PC-9 (cell line): ENCODE measurements around the gene VEPH1. TPM values are rescaled to one million over a fixed set of nuclear protein-coding genes. Genes with fewer than 3 reads are reported as not detected.
A peak's percentile ranks its signal among the peaks of the same experiment; 100 is the strongest.
"Not testable (repeated sequence)": the region's sequence is repeated elsewhere in the genome, so short reads cannot be mapped to it uniquely, and the experiment has no call there.

Source experiments
- BruUV-seq: library from RNA; stranded (reverse); fragments of 400-500 nt; replicated peaks from 2 replicates; lab custom pipeline; 2021; lab: Mats Ljungman, UMichigan
- CTCF ChIA-PET: fragments of 300-600 bp; sonication (Branson Sonifier 250); formaldehyde crosslinking; loops from one replicate; lab custom pipeline; 2022; ENCODE audit warnings: antibody characterized with exemption; lab: Charles Lee
- POLR2A ChIA-PET: fragments of 300-600 bp; sonication (Branson Sonifier 250); formaldehyde crosslinking; loops from one replicate; lab custom pipeline; 2022; ENCODE audit warnings: antibody characterized with exemption; ENCODE audit not compliant: unreplicated experiment; lab: Charles Lee
- DNase-seq, 2 experiments: peaks; one replicate each; pipeline versions ENCODE4 v3.0.0 to v3.0.0-alpha.2; 2015 to 2022; ENCODE audit warnings: mixed read lengths in 1 of 2
- H2AFZ ChIP-seq: fragments of 200-600 bp; sonication (generic); 2 replicates; pipeline ENCODE4 v1.8.1; 2017; ENCODE audit warnings: antibody characterized with exemption
- H3F3A ChIP-seq: fragments of 200-600 bp; sonication (generic); 2 replicates; pipeline ENCODE4 v1.8.1; 2017; ENCODE audit warnings: antibody characterized with exemption, mild to moderate bottlenecking, low read depth; ENCODE audit not compliant: insufficient read depth
- H3K27ac ChIP-seq: fragments of 200-600 bp; sonication (generic); 2 replicates; pipeline ENCODE4 v1.6.1; 2016; ENCODE audit warnings: mixed run types
- H3K27me3 ChIP-seq: fragments of 200-600 bp; sonication (generic); 2 replicates; pipeline ENCODE4 v1.6.1; 2016; ENCODE audit warnings: low read depth, mixed run types; ENCODE audit not compliant: insufficient read depth
- H3K36me3 ChIP-seq: fragments of 200-600 bp; sonication (generic); 2 replicates; pipeline ENCODE4 v1.6.1; 2016; ENCODE audit warnings: low read depth, mixed run types
- H3K4me1 ChIP-seq: fragments of 200-600 bp; sonication (generic); replicated peaks from 2 replicates; pipeline ENCODE4 v1.6.1; 2016; ENCODE audit warnings: mixed run types; ENCODE audit not compliant: insufficient read depth
- H3K4me2 ChIP-seq: fragments of 200-600 bp; sonication (generic); 2 replicates; pipeline ENCODE4 v1.6.1; 2017; ENCODE audit warnings: mixed run types
- H3K4me3 ChIP-seq: fragments of 200-600 bp; sonication (generic); 2 replicates; pipeline ENCODE4 v1.6.1; 2016; ENCODE audit warnings: mixed run types
- H3K79me2 ChIP-seq: fragments of 200-600 bp; sonication (generic); 2 replicates; pipeline ENCODE4 v1.6.1; 2017; ENCODE audit warnings: low read depth, mixed run types
- H3K9me2 ChIP-seq: fragments of 200-600 bp; sonication (generic); 2 replicates; pipeline ENCODE4 v1.8.1; 2017; ENCODE audit warnings: mild to moderate bottlenecking; ENCODE audit not compliant: insufficient read depth
- H3K9me3 ChIP-seq: fragments of 200-600 bp; sonication (generic); 2 replicates; pipeline ENCODE4 v1.8.1; 2016; ENCODE audit warnings: low read depth; ENCODE audit not compliant: insufficient read depth
- H4K20me1 ChIP-seq: fragments of 200-600 bp; sonication (generic); 2 replicates; pipeline ENCODE4 v1.8.1; 2017; ENCODE audit not compliant: insufficient read depth
- CTCF ChIP-seq: fragments of 200-600 bp; sonication (generic); conservative IDR thresholded peaks from 2 replicates; pipeline ENCODE4 v1.6.1; 2017; ENCODE audit warnings: mixed run types, antibody characterized with exemption, mild to moderate bottlenecking, moderate library complexity
- EZH2 ChIP-seq: fragments of 200-600 bp; sonication (generic); IDR thresholded peaks from 2 replicates; pipeline ENCODE4 v1.8.0; 2017; ENCODE audit warnings: antibody characterized with exemption, low read depth
- intact Hi-C: fragments of 100-400 bp; cut with micrococcal nuclease; formaldehyde crosslinking; loops from one replicate; pipeline ENCODE4 v1.10.0; 2022; ENCODE audit not compliant: unreplicated experiment
- total RNA-seq: library from RNA; stranded (reverse); gene quantifications from 2 replicates; pipeline ENCODE4 v1.2.3, GENCODE V29; 2021

The VEPH1 gene
- total RNA-seq, 1 experiment from 2014 or later = 4.0 TPM

- POLR2A ChIA-PET = interaction anchor here (0.5 kb wide), 1 partner anchor 70 kb away, joined by 3 read pairs; no protein-coding TSS in a partner anchor
- no peaks in the 10 kb centered on the region for H3K79me2 ChIP-seq
Measured at GRCh38 chr3:157353652-157354051, 149.6 kb downstream of the VEPH1 start.

GRCh38 chr3:157351981-157352380 lies 151.2 kb downstream of the VEPH1 start:
- H3K4me1 ChIP-seq = no peaks in the 10 kb centered on the region
- H3K9me2 ChIP-seq = no peaks in the 10 kb centered on the region
- H2AFZ ChIP-seq = no peak overlapping the region
- no peaks in the 10 kb centered on the region for H3K79me2 ChIP-seq
- no peak overlapping the region for H3K27ac ChIP-seq
- CTCF ChIA-PET = no interaction called here
- no peak overlapping the region for H3K4me2 ChIP-seq
- intact Hi-C loops = loop anchor here (10.0 kb wide), 1 partner anchor 147 kb away; no protein-coding TSS in a partner anchor
- no peaks in the 10 kb centered on the region for H3K27me3 ChIP-seq
- no TSS peak for BruUV-seq
- TF ChIP-seq CTCF (peak; percentile 48; the same call in 1 of the 2 replicates), EZH2 (no peak)
- no peaks in the 10 kb centered on the region for H3K36me3 ChIP-seq
- POLR2A ChIA-PET = no interaction called here
- no peaks in the 10 kb centered on the region for H4K20me1 ChIP-seq
- no peaks in the 10 kb centered on the region for H3K9me3 ChIP-seq
- H3F3A ChIP-seq = no peaks in the 10 kb centered on the region
- H3K4me3 ChIP-seq = no peak overlapping the region
- no peak for DNase-seq

More at GRCh38 chr3:157353652-157354051, 149.6 kb downstream of the VEPH1 start:
- H3F3A ChIP-seq = peaks cover under 1% of the 10 kb centered on the region; the same call in 1 of the 2 replicates
- CTCF ChIA-PET = no interaction called here
- no peak for DNase-seq
- H3K27ac ChIP-seq = no peak overlapping the region
- H3K27me3 ChIP-seq = no peaks in the 10 kb centered on the region
- H3K36me3 ChIP-seq = no peaks in the 10 kb centered on the region
- intact Hi-C loops = loop anchor here (10.0 kb wide), 1 partner anchor 149 kb away; no protein-coding TSS in a partner anchor
- H3K9me2 ChIP-seq = no peaks in the 10 kb centered on the region
- TF ChIP-seq EZH2 (no peak), CTCF (no peak)
- H3K4me3 ChIP-seq = no peak overlapping the region
- BruUV-seq = no TSS peak
- no peak overlapping the region for H3K4me2 ChIP-seq
- no peaks in the 10 kb centered on the region for H3K9me3 ChIP-seq
- peaks cover 1% of the 10 kb centered on the region for H3K4me1 ChIP-seq
- H4K20me1 ChIP-seq = no peaks in the 10 kb centered on the region
- no peak overlapping the region for H2AFZ ChIP-seq

- H3K9me2 ChIP-seq, H3K4me3 ChIP-seq, H3K27ac ChIP-seq, H3K79me2 ChIP-seq, H3K4me2 ChIP-seq, H2AFZ ChIP-seq, H3K27me3 ChIP-seq, DNase-seq, H3K4me1 ChIP-seq, BruUV-seq, H3K9me3 ChIP-seq, CTCF ChIA-PET, H3F3A ChIP-seq, POLR2A ChIA-PET, H4K20me1 ChIP-seq, H3K36me3 ChIP-seq: not testable (repeated sequence)
- intact Hi-C loops = loop anchor here (10.0 kb wide), 1 partner anchor 146 kb away; no protein-coding TSS in a partner anchor
Measured at GRCh38 chr3:157350651-157351050, 152.6 kb downstream of the VEPH1 start.

- CTCF ChIA-PET, H3K4me3 ChIP-seq, DNase-seq: not testable (repeated sequence)
Measured at GRCh38 chr3:157348304-157349075, 154.7 kb downstream of the VEPH1 start.

More at GRCh38 chr3:157348304-157349075, 154.7 kb downstream of the VEPH1 start:
- H2AFZ ChIP-seq, H4K20me1 ChIP-seq, POLR2A ChIA-PET, H3K27ac ChIP-seq, H3K4me2 ChIP-seq, BruUV-seq, intact Hi-C loops, H3K36me3 ChIP-seq, H3K9me3 ChIP-seq, H3K79me2 ChIP-seq, H3K4me1 ChIP-seq, H3K27me3 ChIP-seq, H3F3A ChIP-seq, H3K9me2 ChIP-seq: not testable (repeated sequence)
